HG03575 (cell line): ENCODE results near the gene MTARC2.
A peak's percentile ranks its signal among the peaks of the same experiment; 100 is the strongest.

ENCODE experiments used
- ATAC-seq: cut with Tn5 transposase; IDR thresholded peaks from one replicate; pipeline ENCODE4 v1.9.1; 2021; ENCODE audit not compliant: unreplicated experiment, insufficient number of reproducible peaks, low FRiP score; ENCODE audit errors: extremely low read depth

The MTARC2 gene

GRCh38 chr1:220761688-220762427 is 13.7 kb downstream of the MTARC2 start:
- no peak for ATAC-seq

GRCh38 chr1:220764757-220765156 is 16.6 kb downstream of the MTARC2 start:
- no peak for ATAC-seq

GRCh38 chr1:220767312-220768125 is 19.4 kb downstream of the MTARC2 start:
- ATAC-seq, result no peak

GRCh38 chr1:220768126-220768601 is 20.0 kb downstream of the MTARC2 start:
- ATAC-seq, result no peak

- ATAC-seq, result no peak
These were observed 21.1 kb downstream of the MTARC2 start for GRCh38 chr1:220769205-220769604.

GRCh38 chr1:220770245-220770913 is 22.3 kb downstream of the MTARC2 start:
- peak; percentile 52 for ATAC-seq

GRCh38 chr1:220772846-220773245 is 24.7 kb downstream of the MTARC2 start:
- no peak for ATAC-seq

- ATAC-seq, result no peak
These were observed 27.2 kb downstream of the MTARC2 start for GRCh38 chr1:220775240-220775853.

GRCh38 chr1:220776254-220776653 is 28.1 kb downstream of the MTARC2 start:
- ATAC-seq, result no peak

- ATAC-seq, result no peak
These were observed 28.7 kb downstream of the MTARC2 start for GRCh38 chr1:220776720-220777326.

- ATAC-seq, result no peak
These were observed 35.3 kb downstream of the MTARC2 start for GRCh38 chr1:220783453-220783852.

GRCh38 chr1:220784751-220785150 is 36.6 kb downstream of the MTARC2 start:
- ATAC-seq, result no peak

- ATAC-seq, result no peak
These were observed 37.3 kb downstream of the MTARC2 start for GRCh38 chr1:220785166-220786056.

GRCh38 chr1:220786057-220786336 is 37.9 kb downstream of the MTARC2 start:
- no peak for ATAC-seq

- ATAC-seq, result no peak
These were observed 38.4 kb downstream of the MTARC2 start, which contains the start of gene MTARC1 for GRCh38 chr1:220786337-220787068. MTARC1 (plus strand) TSS chr1:220786913; CDS start chr1:220786945, 32 bp downstream.

- no peak for ATAC-seq
These were observed 39.0 kb downstream of the MTARC2 start for GRCh38 chr1:220787069-220787619.

- no peak for ATAC-seq
These were observed 40.8 kb downstream of the MTARC2 start for GRCh38 chr1:220788900-220789299.
